NCI-H2196 (cell line): ENCODE measurements around the gene AQP7.
"Not testable (repeated sequence)": the region's sequence is repeated elsewhere in the genome, so short reads cannot be mapped to it uniquely, and the experiment has no call there.

ENCODE experiments used
- DNase-seq: peaks from one replicate; lab custom pipeline; 2025; ENCODE audit not compliant: unreplicated experiment; lab: John Stamatoyannopoulos, UW

AQP7 gene

GRCh38 chr9:33402371-33402770 is at the start of gene AQP7:
Gene AQP7, minus strand, starts transcription at chr9:33402568. Its CDS starts 1,306 bp downstream, at chr9:33401262.
- not testable (repeated sequence) for DNase-seq

GRCh38 chr9:33450621-33451146 is 48.3 kb upstream of the AQP7 start:
- DNase-seq, result no peak

- no peak for DNase-seq
Observed at GRCh38 chr9:33449715-33450114, 47.3 kb upstream of the AQP7 start.

GRCh38 chr9:33447799-33448553 is 45.6 kb upstream of the AQP7 start:
- no peak for DNase-seq

GRCh38 chr9:33446946-33447798 is 44.8 kb upstream of the AQP7 start, which contains the start of gene AQP3:
Gene AQP3, minus strand, starts transcription at chr9:33447593. Its CDS starts 63 bp downstream, at chr9:33447530.
- no peak for DNase-seq

- no peak for DNase-seq
Observed at GRCh38 chr9:33446240-33446945, 44.0 kb upstream of the AQP7 start.

- no peak for DNase-seq
Observed at GRCh38 chr9:33445389-33446239, 43.2 kb upstream of the AQP7 start.

GRCh38 chr9:33443464-33444154 is 41.2 kb upstream of the AQP7 start:
- DNase-seq, result no peak

- no peak for DNase-seq
Observed at GRCh38 chr9:33443047-33443446, 40.7 kb upstream of the AQP7 start.

GRCh38 chr9:33442125-33442524 is 39.8 kb upstream of the AQP7 start:
- DNase-seq, result no peak

- no peak for DNase-seq
Observed at GRCh38 chr9:33440609-33441008, 38.2 kb upstream of the AQP7 start.

- no peak for DNase-seq
Observed at GRCh38 chr9:33440204-33440603, 37.8 kb upstream of the AQP7 start.

GRCh38 chr9:33439731-33440130 is 37.4 kb upstream of the AQP7 start:
- DNase-seq, result no peak

GRCh38 chr9:33438926-33439680 is 36.7 kb upstream of the AQP7 start:
- no peak for DNase-seq

GRCh38 chr9:33437898-33438297 is 35.5 kb upstream of the AQP7 start:
- no peak for DNase-seq

GRCh38 chr9:33437205-33437604 is 34.8 kb upstream of the AQP7 start:
- no peak for DNase-seq

GRCh38 chr9:33436445-33436844 is 34.1 kb upstream of the AQP7 start:
- no peak for DNase-seq

GRCh38 chr9:33435821-33436277 is 33.5 kb upstream of the AQP7 start:
- DNase-seq, result no peak
